ENCODE measurements around the gene ASPHD1. TPM values are rescaled to one million over a fixed set of nuclear protein-coding genes. Genes with fewer than 3 reads are reported as not detected.
"Not testable (repeated sequence)": the region's sequence is repeated elsewhere in the genome, so short reads cannot be mapped to it uniquely, and the experiment has no call there.

Gene ASPHD1
- total and polyA plus RNA-seq, 2 donors (not counting 1 experiment from before 2014, with no cell fraction given) = 0.77 to 5.4 TPM

DNA sequence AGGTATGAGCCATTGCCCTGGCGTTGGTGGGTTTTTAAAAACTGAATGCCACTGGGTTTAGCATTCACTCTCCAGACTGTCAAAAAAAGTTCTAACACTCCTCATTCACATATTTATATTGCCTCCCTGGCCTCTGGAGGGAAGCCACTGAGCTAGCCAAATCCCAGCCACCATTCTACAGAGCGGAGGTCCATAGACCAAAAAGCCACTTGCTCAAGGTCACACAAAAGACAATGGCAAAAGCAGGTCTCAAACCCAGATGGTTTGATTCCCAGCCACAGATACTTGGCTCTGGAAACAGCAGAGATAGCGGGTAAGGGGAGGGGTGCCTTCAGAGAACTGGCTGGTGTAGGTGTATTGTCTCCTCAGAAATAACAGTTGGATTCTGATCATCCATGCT is 19.2 kb upstream of the ASPHD1 start:
- H3K9me3 ChIP-seq (ENCODE audit: control insufficient read depth, insufficient read depth, low read depth, low read length) = no peaks in the 10 kb centered on the region
- H3K4me1 ChIP-seq (ENCODE audit: control insufficient read depth, extremely low read depth, insufficient read depth, low read length) = no peaks in the 10 kb centered on the region
- H4K20me1 ChIP-seq (ENCODE audit: control insufficient read depth, extremely low read depth, insufficient read depth, low read length) = no peaks in the 10 kb centered on the region
- TF ChIP-seq, protein P1, sequence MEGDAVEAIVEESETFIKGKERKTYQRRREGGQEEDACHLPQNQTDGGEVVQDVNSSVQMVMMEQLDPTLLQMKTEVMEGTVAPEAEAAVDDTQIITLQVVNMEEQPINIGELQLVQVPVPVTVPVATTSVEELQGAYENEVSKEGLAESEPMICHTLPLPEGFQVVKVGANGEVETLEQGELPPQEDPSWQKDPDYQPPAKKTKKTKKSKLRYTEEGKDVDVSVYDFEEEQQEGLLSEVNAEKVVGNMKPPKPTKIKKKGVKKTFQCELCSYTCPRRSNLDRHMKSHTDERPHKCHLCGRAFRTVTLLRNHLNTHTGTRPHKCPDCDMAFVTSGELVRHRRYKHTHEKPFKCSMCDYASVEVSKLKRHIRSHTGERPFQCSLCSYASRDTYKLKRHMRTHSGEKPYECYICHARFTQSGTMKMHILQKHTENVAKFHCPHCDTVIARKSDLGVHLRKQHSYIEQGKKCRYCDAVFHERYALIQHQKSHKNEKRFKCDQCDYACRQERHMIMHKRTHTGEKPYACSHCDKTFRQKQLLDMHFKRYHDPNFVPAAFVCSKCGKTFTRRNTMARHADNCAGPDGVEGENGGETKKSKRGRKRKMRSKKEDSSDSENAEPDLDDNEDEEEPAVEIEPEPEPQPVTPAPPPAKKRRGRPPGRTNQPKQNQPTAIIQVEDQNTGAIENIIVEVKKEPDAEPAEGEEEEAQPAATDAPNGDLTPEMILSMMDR (conservative IDR thresholded peaks at IDR 0.05 in 1 of 2, IDR thresholded peaks at IDR 0.05 in 1 of 2; ENCODE audit: low read depth in 1 of 2, low read length in 2 of 2) = no peak
- no peak for TF ChIP-seq EZH2 (IDR thresholded peaks at IDR 0.05; ENCODE audit: low read length, missing control alignments)
- no peak overlapping the region for H3K4me3 ChIP-seq (replicated peaks in 1 of 4; ENCODE audit: control extremely low read depth in 1 of 4, insufficient read depth in 1 of 4, low read depth in 3 of 4, low read length in 4 of 4)
- H2AFZ ChIP-seq (ENCODE audit: low read length) = no peak overlapping the region
- H3K4me2 ChIP-seq (ENCODE audit: extremely low read depth, insufficient read depth, low read length) = no peak overlapping the region
- H3K27me3 ChIP-seq (ENCODE audit: control insufficient read depth, insufficient read depth, low read length) = peaks cover 13% of the 10 kb centered on the region
- H3K36me3 ChIP-seq (ENCODE audit: control insufficient read depth, insufficient read depth, low read length) = no peaks in the 10 kb centered on the region
- no peaks in the 10 kb centered on the region for H3K79me2 ChIP-seq (ENCODE audit: control insufficient read depth, insufficient read depth, low read length)
- no peak overlapping the region for H3K9ac ChIP-seq (ENCODE audit: insufficient read depth, low read length)
- no peak for DNase-seq (ENCODE audit: low read depth in 2 of 2)
- H3K27ac ChIP-seq (ENCODE audit: insufficient read depth, low read length) = no peak overlapping the region

DNA sequence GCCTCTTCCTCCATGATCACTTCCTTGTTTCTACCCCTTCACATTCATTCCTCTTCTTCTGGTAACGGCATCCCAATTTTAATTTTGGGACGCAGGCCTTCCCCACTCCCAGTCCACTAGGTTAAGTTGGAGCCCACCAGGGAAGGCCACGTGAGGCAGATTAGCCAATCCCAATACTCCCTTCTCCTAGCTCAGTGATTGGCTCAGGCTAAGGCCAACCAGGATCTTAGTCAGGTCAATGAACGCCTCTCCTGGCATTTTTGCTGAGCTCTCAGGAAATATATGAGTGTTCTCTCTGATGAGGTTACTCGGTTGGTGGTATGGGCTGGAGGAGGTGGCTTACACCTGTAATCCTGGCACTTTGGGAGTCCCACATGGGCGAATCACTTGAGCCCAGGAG is 16.3 kb upstream of the ASPHD1 start:
- Histone ChIP-seq H3K9me3 (ENCODE audit: control insufficient read depth, insufficient read depth, low read depth, low read length) (no peaks in the 10 kb centered on the region), H4K20me1 (ENCODE audit: control insufficient read depth, extremely low read depth, insufficient read depth, low read length) (no peaks in the 10 kb centered on the region), H3K9ac (ENCODE audit: insufficient read depth, low read length) (no peak overlapping the region), H3K27me3 (ENCODE audit: control insufficient read depth, insufficient read depth, low read length) (no peaks in the 10 kb centered on the region), H3K4me1 (ENCODE audit: control insufficient read depth, extremely low read depth, insufficient read depth, low read length) (no peaks in the 10 kb centered on the region), H2AFZ (ENCODE audit: low read length) (no peak overlapping the region), H3K79me2 (ENCODE audit: control insufficient read depth, insufficient read depth, low read length) (no peaks in the 10 kb centered on the region), H3K4me3 (replicated peaks in 1 of 4; ENCODE audit: control extremely low read depth in 1 of 4, insufficient read depth in 1 of 4, low read depth in 3 of 4, low read length in 4 of 4) (no peak overlapping the region), H3K36me3 (ENCODE audit: control insufficient read depth, insufficient read depth, low read length) (no peaks in the 10 kb centered on the region), H3K27ac (ENCODE audit: insufficient read depth, low read length) (no peak overlapping the region), H3K4me2 (ENCODE audit: extremely low read depth, insufficient read depth, low read length) (no peak overlapping the region)
- no peak for DNase-seq (ENCODE audit: low read depth in 2 of 2)
- no peak for TF ChIP-seq EZH2 (IDR thresholded peaks at IDR 0.05; ENCODE audit: low read length, missing control alignments)
- TF ChIP-seq, protein P1 (conservative IDR thresholded peaks at IDR 0.05 in 1 of 2, IDR thresholded peaks at IDR 0.05 in 1 of 2; ENCODE audit: low read depth in 1 of 2, low read length in 2 of 2) = no peak

DNA sequence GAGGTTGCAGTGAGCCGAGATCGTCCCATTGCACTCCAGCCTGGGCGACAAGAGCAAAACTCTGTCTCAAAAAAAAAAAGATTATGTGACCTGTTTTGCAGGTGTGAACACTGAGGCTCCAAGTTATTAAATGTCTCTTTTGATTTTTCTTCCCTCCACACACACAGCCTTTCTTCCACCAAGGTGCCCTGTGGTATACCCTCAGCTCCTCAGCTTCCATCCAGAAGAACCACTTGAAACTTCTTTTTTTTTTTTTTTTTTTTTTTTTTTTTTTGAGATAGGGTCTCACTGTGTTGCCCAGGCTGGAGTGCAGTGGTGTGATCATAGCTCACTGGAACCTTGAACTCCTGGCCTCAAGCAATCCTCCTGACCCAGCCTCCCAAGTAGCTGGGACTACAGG is 10.9 kb upstream of the ASPHD1 start:
- H3K4me2 ChIP-seq (ENCODE audit: extremely low read depth, insufficient read depth, low read length); DNase-seq (ENCODE audit: low read depth in 2 of 2); H3K4me3 ChIP-seq (replicated peaks in 1 of 4; ENCODE audit: control extremely low read depth in 1 of 4, insufficient read depth in 1 of 4, low read depth in 3 of 4, low read length in 4 of 4); H3K9me3 ChIP-seq (ENCODE audit: control insufficient read depth, insufficient read depth, low read depth, low read length); H3K4me1 ChIP-seq (ENCODE audit: control insufficient read depth, extremely low read depth, insufficient read depth, low read length); H3K27ac ChIP-seq (ENCODE audit: insufficient read depth, low read length); H2AFZ ChIP-seq (ENCODE audit: low read length); H4K20me1 ChIP-seq (ENCODE audit: control insufficient read depth, extremely low read depth, insufficient read depth, low read length); H3K9ac ChIP-seq (ENCODE audit: insufficient read depth, low read length); H3K27me3 ChIP-seq (ENCODE audit: control insufficient read depth, insufficient read depth, low read length); H3K36me3 ChIP-seq (ENCODE audit: control insufficient read depth, insufficient read depth, low read length); H3K79me2 ChIP-seq (ENCODE audit: control insufficient read depth, insufficient read depth, low read length): not testable (repeated sequence)
